K562 (cell line): ENCODE measurements around the gene CITED2. TPM values are rescaled to one million over a fixed set of nuclear protein-coding genes. Genes with fewer than 3 reads are reported as not detected.

Experiments
- DDX20 ChIP-seq: fragments of 450-650 bp; IDR thresholded peaks from 2 replicates; pipeline ENCODE4 v1.6.1; 2016; ENCODE audit warnings: missing genetic modification characterization, low read depth, mild to moderate bottlenecking, missing compliant biosample characterization, moderate library complexity
- FIP1L1 ChIP-seq: fragments of 200-400 bp; formaldehyde crosslinking; IDR thresholded peaks from 2 replicates; pipeline ENCODE4 v1.6.1; 2018; ENCODE audit warnings: mild to moderate bottlenecking, low read depth, low read length; ENCODE audit not compliant: poor library complexity, severe bottlenecking
- FOXO4 ChIP-seq: fragments of 450-650 bp; formaldehyde crosslinking; IDR thresholded peaks from 2 replicates; pipeline ENCODE4 v1.4.0; 2020; ENCODE audit warnings: mild to moderate bottlenecking, moderate library complexity
- LEF1 ChIP-seq: fragments of 450-650 bp; IDR thresholded peaks from 2 replicates; pipeline ENCODE4 v1.6.1; 2016; ENCODE audit warnings: mild to moderate bottlenecking
- MBD2 ChIP-seq: sonication (generic); IDR thresholded peaks from 2 replicates; pipeline ENCODE4 v1.6.1; 2016; ENCODE audit warnings: low read depth, borderline replicate concordance
- MLX ChIP-seq, 2 experiments: fragments of 450-650 bp in 1 of 2; sonication (generic) in 1 of 2; formaldehyde crosslinking; conservative IDR thresholded peaks; 2 replicates each; pipeline versions ENCODE4 v1.4.0 to v1.8.1; 2020 to 2022; ENCODE audit warnings: mild to moderate bottlenecking in 1 of 2, missing genetic modification reagents in 1 of 2
- MYNN ChIP-seq, 2 experiments: sonication (generic); formaldehyde crosslinking in 1 of 2; IDR thresholded peaks; 2 replicates each; pipeline versions ENCODE4 v1.5.0 to v1.6.1; 2016 to 2020; ENCODE audit warnings: antibody characterized with exemption in 1 of 2, missing genetic modification reagents in 1 of 2
- RBM34 ChIP-seq: fragments of 200-400 bp; formaldehyde crosslinking; IDR thresholded peaks from 2 replicates; pipeline ENCODE4 v1.6.1; 2018; ENCODE audit warnings: low read length, borderline replicate concordance; ENCODE audit not compliant: insufficient read depth
- RREB1 ChIP-seq: fragments of 250-450 bp; sonication (Bioruptor Pico); IDR thresholded peaks from 2 replicates; pipeline ENCODE4 v1.4.0; 2020
- TCFL5 ChIP-seq: fragments of 250-450 bp; sonication (Bioruptor Pico); conservative IDR thresholded peaks from 2 replicates; pipeline ENCODE4 v1.6.1; 2021; ENCODE audit warnings: mild to moderate bottlenecking, moderate library complexity, matching md5 sums
- TSHZ1 ChIP-seq: fragments of 250-450 bp; sonication (Bioruptor Pico); IDR thresholded peaks from 2 replicates; pipeline ENCODE4 v1.4.0; 2020; ENCODE audit warnings: mild to moderate bottlenecking, moderate library complexity
- ZNF133 ChIP-seq: fragments of 250-450 bp; sonication (Bioruptor Pico); IDR thresholded peaks from 2 replicates; pipeline ENCODE4 v1.4.0; 2020; ENCODE audit warnings: mild to moderate bottlenecking
- ZNF444 ChIP-seq: fragments of 250-450 bp; sonication (Bioruptor Pico); IDR thresholded peaks from 2 replicates; pipeline ENCODE4 v1.4.0; 2020; ENCODE audit warnings: mild to moderate bottlenecking, moderate library complexity
- ZNF668 ChIP-seq: fragments of 250-450 bp; sonication (Bioruptor Pico); IDR thresholded peaks from 2 replicates; pipeline ENCODE4 v1.8.0; 2022; ENCODE audit warnings: mild to moderate bottlenecking, inconsistent platforms
- polyA plus RNA-seq, 8 experiments: library from polyadenylated mRNA; depleted of rRNA in 4 of 8; stranded (reverse) in 5 of 8; unstranded in 3 of 8; fragments of >200 nt; fragmentation: Nextera tagmentation in 2 of 8; fragmentation: Illumina TruSeq in 1 of 8; extraction: Ambion mirVana in 2 of 8; extraction: Trizol in 1 of 8; gene quantifications; 2 replicates each; pipeline versions ENCODE4 v1.2.1 to v1.2.3, GENCODE V29; 2011 to 2014; ENCODE audit warnings: inconsistent platforms in 1 of 8, missing spikeins in 1 of 8
- total RNA-seq, 7 experiments: library from RNA; depleted of rRNA in 6 of 7; stranded (reverse); fragments of >200 nt in 6 of 7; fragmentation: Illumina TruSeq in 2 of 7; extraction: Trizol in 2 of 7; gene quantifications; 2 replicates each; pipeline versions ENCODE4 v1.2.1 to v1.2.3, GENCODE V29; 2011 to 2021; ENCODE audit warnings: low replicate concordance in 1 of 7

Gene CITED2
- total and polyA plus RNA-seq, 9 of the 15 experiments (the other 6 are each of a cell fraction or from before 2014, with no cell fraction given): 0.21 to 86.1 (median 17.5) TPM

GRCh38 chr6:139374357-139375225 lies at the start of gene CITED2 (continued):
- TF ChIP-seq MLX (CRISPR knock-in tag; conservative IDR thresholded peaks at IDR 0.05) (no peak; a peak in 1 of 4 replicates), FOXO4 (CRISPR knock-in tag) (no peak), TCFL5 (CRISPR knock-in tag) (no peak), RBM34 (no peak), FIP1L1 (peak; percentile 97), MYNN (IDR thresholded peaks at IDR 0.05) (peak; percentile 89), MYNN (CRISPR knock-in tag; IDR thresholded peaks at IDR 0.05) (no peak), DDX20 (tag) (no peak), ZNF444 (CRISPR knock-in tag) (no peak), ZNF133 (CRISPR knock-in tag) (0 out of 2 replicates have a peak, but pooled peaks have one; percentile 11), RREB1 (CRISPR knock-in tag) (peak; percentile 56), LEF1 (0 out of 2 replicates have a peak, but pooled peaks have one; percentile 20), ZNF668 (CRISPR knock-in tag) (no peak), MBD2 (peak; percentile 81), TSHZ1 (no peak)
